GOT3 (cell line): ENCODE measurements around the gene TSN.
"Not testable (repeated sequence)": the region's sequence is repeated elsewhere in the genome, so short reads cannot be mapped to it uniquely, and the experiment has no call there.

Source experiments
- DNase-seq: peaks from one replicate; lab custom pipeline; 2025; ENCODE audit warnings: mixed read lengths; lab: John Stamatoyannopoulos, UW

The TSN gene

GRCh38 chr2:121801916-121802315 is 46.5 kb downstream of the TSN start:
- DNase-seq, result no peak

GRCh38 chr2:121803503-121803902 is 48.1 kb downstream of the TSN start:
- no peak for DNase-seq

- no peak for DNase-seq
Observed at GRCh38 chr2:121804340-121804739, 48.9 kb downstream of the TSN start.

- no peak for DNase-seq
Observed at GRCh38 chr2:121804997-121805765, 49.7 kb downstream of the TSN start.

GRCh38 chr2:121805766-121806143 is 50.3 kb downstream of the TSN start:
- no peak for DNase-seq

- not testable (repeated sequence) for DNase-seq
Observed at GRCh38 chr2:121807771-121808170, 52.3 kb downstream of the TSN start.

- DNase-seq, result no peak
Observed at GRCh38 chr2:121809607-121810006, 54.2 kb downstream of the TSN start.

GRCh38 chr2:121810959-121811853 is 55.8 kb downstream of the TSN start:
- no peak for DNase-seq

GRCh38 chr2:121813083-121813482 is 57.6 kb downstream of the TSN start:
- not testable (repeated sequence) for DNase-seq

- no peak for DNase-seq
Observed at GRCh38 chr2:121815216-121815615, 59.8 kb downstream of the TSN start.

- no peak for DNase-seq
Observed at GRCh38 chr2:121816797-121817196, 61.3 kb downstream of the TSN start.

GRCh38 chr2:121817304-121817703 is 61.9 kb downstream of the TSN start:
- DNase-seq, result not testable (repeated sequence)
